Epithelial cell of proximal tubule (primary cell): ENCODE results near the gene FAM114A1. TPM values are rescaled to one million over a fixed set of nuclear protein-coding genes. Genes with fewer than 3 reads are reported as not detected.

ENCODE experiments used
- DNase-seq: peaks from one replicate; pipeline ENCODE4 v3.0.0-alpha.2; 2011; ENCODE audit warnings: low read depth
- H3K4me3 ChIP-seq: 2 replicates; pipeline ENCODE4 v1.5.1; 2011; ENCODE audit warnings: low read depth, mild to moderate bottlenecking, low read length
- CTCF ChIP-seq: conservative IDR thresholded peaks from 2 replicates; pipeline ENCODE4 v1.5.1; 2012; ENCODE audit warnings: low read depth, mild to moderate bottlenecking, low read length
- total RNA-seq: library from RNA; depleted of rRNA; stranded (reverse); fragments of >200 nt; gene quantifications from 2 replicates; pipeline ENCODE4 v1.2.3, GENCODE V29; 2015

FAM114A1 gene
- total RNA-seq, 1 donor from 2014 or later, result 61.5 TPM

- DNase-seq, result no peak
- no peak for TF ChIP-seq CTCF
- H3K4me3 ChIP-seq, result no peak overlapping the region
These were observed 97.6 kb downstream of the FAM114A1 start for GRCh38 chr4:38964942-38965775.

- TF ChIP-seq CTCF, result no peak
- no peak overlapping the region for H3K4me3 ChIP-seq
- DNase-seq, result no peak
These were observed 98.3 kb downstream of the FAM114A1 start for GRCh38 chr4:38965866-38966265.

- DNase-seq, result peak; percentile 84
- no peak overlapping the region for H3K4me3 ChIP-seq
- TF ChIP-seq CTCF, result no peak
These were observed 99.9 kb downstream of the FAM114A1 start for GRCh38 chr4:38967260-38968095.

DNA sequence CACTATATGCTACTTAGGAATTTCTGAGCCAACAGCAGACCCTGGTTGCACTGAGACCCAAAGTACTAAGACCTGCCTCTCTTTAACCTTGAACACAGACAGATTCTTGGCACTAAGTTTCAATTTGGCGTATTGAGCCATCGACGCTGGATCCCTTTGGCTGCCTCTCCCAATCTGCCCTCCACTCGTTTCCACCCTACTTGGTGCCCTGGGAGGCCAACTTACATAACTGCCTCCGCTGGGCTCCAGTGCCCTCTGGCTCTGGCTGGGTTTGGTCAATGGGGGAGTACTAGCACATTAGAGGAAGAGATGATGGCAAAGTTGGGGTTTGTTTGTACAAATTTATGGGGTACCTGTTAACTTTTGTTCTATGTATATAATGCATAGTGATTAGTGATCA lies 101.1 kb downstream of the FAM114A1 start:
- no peak overlapping the region for H3K4me3 ChIP-seq
- no peak for DNase-seq

DNA sequence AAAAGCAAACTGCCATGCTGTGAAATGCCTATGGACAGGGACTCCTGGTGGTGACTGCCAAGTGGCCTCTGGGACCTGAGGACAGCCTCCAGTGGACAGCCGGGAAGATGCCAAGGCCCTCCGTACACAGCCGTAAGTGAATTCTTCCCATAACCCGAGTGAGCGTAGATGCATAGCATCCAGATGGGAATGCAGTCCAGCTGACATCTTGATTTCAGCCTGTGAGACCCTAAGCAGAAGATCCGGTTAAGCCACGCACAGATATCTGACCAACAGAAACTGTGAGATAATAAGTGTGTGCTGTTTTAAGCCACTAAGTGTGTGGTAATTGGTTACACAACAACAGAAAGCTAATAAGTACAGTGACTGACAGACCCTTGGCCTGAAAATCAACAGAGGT lies 108.7 kb downstream of the FAM114A1 start:
- DNase-seq, result no peak
- TF ChIP-seq CTCF, result no peak
- H3K4me3 ChIP-seq, result no peak overlapping the region

More for the DNA sequence above, 101.1 kb downstream of the FAM114A1 start:
- no peak for TF ChIP-seq CTCF

GRCh38 chr4:38979081-38979480 lies 111.5 kb downstream of the FAM114A1 start:
- no peak overlapping the region for H3K4me3 ChIP-seq
- DNase-seq, result no peak
- TF ChIP-seq CTCF, result no peak
